Subcutaneous abdominal adipose tissue (tissue), 5 donors: Measurements from ENCODE around the gene FBRS.

Experiments
- H3K27ac ChIP-seq: one replicate; pipeline ENCODE4 v1.7.0; 2013; ENCODE audit warnings: low read depth, mild to moderate bottlenecking, inconsistent platforms, low read length, moderate library complexity
- H3K27me3 ChIP-seq, 5 donors: one replicate each; pipeline ENCODE4 v1.7.0; 2013; ENCODE audit warnings: low read length in 5 of 5, inconsistent platforms in 1 of 5; ENCODE audit not compliant: control insufficient read depth in 5 of 5, insufficient read depth in 4 of 5
- H3K36me3 ChIP-seq, 5 donors: one replicate each; pipeline ENCODE4 v1.7.0; 2013; ENCODE audit warnings: low read length in 5 of 5; ENCODE audit not compliant: control insufficient read depth in 5 of 5, insufficient read depth in 5 of 5
- H3K4me1 ChIP-seq, 5 donors: one replicate each; pipeline ENCODE4 v1.7.0; 2013; ENCODE audit warnings: low read length in 5 of 5, mild to moderate bottlenecking in 3 of 5, moderate library complexity in 1 of 5; ENCODE audit not compliant: control insufficient read depth in 5 of 5, insufficient read depth in 5 of 5
- H3K4me3 ChIP-seq, 5 donors: one replicate each; pipeline ENCODE4 v1.7.0; 2013; ENCODE audit warnings: low read length in 5 of 5, low read depth in 1 of 5
- H3K9ac ChIP-seq, 5 donors: one replicate each; pipeline ENCODE4 v1.7.0; 2013; ENCODE audit warnings: low read length in 5 of 5, mild to moderate bottlenecking in 4 of 5, moderate library complexity in 3 of 5
- H3K9me3 ChIP-seq, 5 donors: one replicate each; pipeline ENCODE4 v1.7.0; 2013; ENCODE audit warnings: low read length in 5 of 5; ENCODE audit not compliant: control insufficient read depth in 5 of 5
- donor health status: healthy.
- donor health status: healthy.
- donor health status: healthy.
- donor health status: healthy.
- donor health status: healthy.

Gene FBRS

DNA sequence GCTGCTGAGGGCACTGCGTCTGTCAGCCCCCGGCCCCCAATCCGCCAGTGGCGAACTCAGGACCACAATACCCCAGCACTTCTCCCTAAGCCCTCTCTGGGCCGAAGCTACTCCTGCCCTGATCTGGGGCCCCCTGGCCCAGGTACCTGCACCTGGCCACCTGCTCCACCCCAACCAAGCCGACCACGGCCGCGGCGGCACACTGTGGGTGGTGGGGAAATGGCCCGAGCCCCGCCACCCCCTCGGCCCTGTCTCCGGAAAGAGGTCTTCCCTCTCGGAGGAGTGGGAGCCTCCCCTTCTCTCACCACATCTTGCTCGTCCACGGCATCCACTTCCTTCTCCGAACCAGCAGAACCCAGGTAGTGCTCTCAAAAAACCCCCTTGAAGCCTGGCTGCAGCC is 3.4 kb upstream of the FBRS start:
- Histone ChIP-seq H3K9me3 (no peaks in the 10 kb centered on the region), H3K4me1 (peaks cover 11 to 37% (median 27%) of the 10 kb centered on the region in 5 donors), H3K27ac (no peak overlapping the region), H3K36me3 (peaks cover 0 to 45% (median 39%) of the 10 kb centered on the region in 5 donors), H3K9ac (no peak overlapping the region), H3K27me3 (peaks cover 0 to 3% (median 0%) of the 10 kb centered on the region in 5 donors), H3K4me3 (no peak overlapping the region)

DNA sequence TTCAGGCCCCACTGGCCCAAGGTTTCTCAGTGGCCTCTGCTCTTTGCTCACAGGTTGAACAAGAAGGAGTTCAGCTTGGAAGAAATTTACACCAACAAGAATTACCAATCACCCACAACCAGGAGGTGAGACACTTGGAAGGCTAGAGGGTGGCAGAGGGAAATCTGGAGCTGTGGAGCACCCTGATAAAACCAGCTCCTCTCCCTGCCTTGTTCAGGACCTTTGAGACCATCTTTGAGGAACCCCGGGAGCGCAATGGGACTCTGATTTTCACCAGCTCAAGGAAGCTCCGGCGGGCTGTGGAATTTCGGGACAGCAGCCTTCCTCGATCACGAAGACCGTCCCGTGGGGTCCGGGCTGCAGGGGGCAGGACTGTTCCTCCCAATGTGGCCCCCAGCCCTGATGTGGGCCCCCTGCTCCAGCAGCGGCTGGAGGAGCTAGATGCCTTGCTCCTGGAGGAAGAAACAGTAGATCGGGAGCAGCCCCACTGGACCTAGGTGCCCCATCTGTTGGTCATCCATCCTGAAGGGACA is 2.4 kb upstream of the FBRS start:
- Histone ChIP-seq H3K4me3 (no peak overlapping the region), H3K9ac (no peak overlapping the region), H3K4me1 (peaks cover 14 to 42% (median 34%) of the 10 kb centered on the region in 5 donors), H3K36me3 (peaks cover 0 to 46% (median 40%) of the 10 kb centered on the region in 5 donors), H3K27me3 (peaks cover 0 to 3% (median 0%) of the 10 kb centered on the region in 5 donors), H3K27ac (no peak overlapping the region), H3K9me3 (no peaks in the 10 kb centered on the region)

DNA sequence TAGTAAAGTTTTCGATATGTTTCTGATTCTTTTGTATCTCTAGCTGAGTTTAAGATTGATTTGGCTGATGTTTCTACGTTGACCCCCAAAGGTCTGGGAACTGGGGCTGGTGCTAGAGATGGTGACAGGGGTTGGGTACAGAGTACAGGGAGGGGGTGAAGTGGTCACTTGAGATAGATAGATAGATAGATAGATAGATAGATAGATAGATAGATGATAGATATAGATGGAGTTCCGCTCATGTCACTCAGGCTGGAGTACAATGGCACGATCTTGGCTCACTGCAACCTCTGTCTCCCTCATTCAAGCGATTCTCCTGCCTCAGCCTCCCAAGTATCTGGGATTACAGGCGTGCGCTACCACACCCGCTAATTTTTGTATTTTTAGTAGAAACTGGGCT is 1.8 kb upstream of the FBRS start:
- H3K4me3 ChIP-seq: no peak overlapping the region
- peaks cover 0 to 51% (median 45%) of the 10 kb centered on the region in 5 donors for H3K36me3 ChIP-seq
- peaks cover 0 to 3% (median 0%) of the 10 kb centered on the region in 5 donors for H3K27me3 ChIP-seq
- H3K9ac ChIP-seq: no peak overlapping the region
- H3K27ac ChIP-seq: peak overlapping the region; percentile 83
- no peaks in the 10 kb centered on the region for H3K9me3 ChIP-seq
- H3K4me1 ChIP-seq: peaks cover 16 to 43% (median 39%) of the 10 kb centered on the region in 5 donors

DNA sequence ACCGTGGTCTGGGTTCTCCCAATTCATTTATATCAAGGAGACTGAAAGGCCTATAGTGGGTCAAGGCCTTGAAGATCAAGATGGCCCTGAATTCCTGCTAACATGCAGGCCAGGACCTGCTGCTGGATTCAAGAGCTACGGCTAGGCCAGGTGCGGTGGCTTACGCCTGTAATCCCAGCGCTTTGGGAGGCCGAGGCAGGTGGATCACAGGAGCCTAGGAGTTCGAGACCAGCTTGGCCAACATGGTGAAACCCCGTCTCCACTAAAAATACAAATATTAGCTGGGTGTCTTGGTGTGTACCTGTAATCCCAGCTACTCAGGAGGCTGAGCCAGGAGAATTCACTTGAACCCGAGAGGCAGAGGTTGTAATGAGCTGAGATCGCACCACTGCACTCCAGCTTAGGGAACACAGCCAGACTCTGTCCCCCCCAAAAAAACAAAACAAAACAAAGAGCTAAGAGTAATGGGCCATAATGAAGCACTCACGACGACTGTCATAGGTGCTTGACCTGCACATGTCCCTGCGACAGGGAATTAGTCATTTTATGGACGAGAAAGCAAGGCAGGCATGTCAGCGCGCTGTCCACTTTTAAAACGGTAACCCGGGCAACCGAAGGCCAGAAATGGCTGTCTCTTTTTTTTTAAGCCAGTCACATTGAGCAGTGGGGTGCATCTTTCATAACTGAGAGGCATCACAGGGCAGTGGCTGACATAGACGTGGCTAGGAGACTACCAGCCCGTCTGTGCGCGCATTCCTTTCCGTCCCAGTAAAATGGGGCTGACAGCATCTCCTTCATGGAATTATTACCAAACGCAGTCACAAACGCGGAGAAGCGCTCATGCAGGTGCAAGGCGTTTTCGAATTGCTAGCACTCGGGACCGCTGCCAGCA is 1.0 kb upstream of the FBRS start:
- peaks cover 16 to 44% (median 38%) of the 10 kb centered on the region in 5 donors for H3K4me1 ChIP-seq
- peak overlapping the region; percentile 11 to 81 (median 63) for H3K9ac ChIP-seq
- peaks cover 0 to 3% (median 0%) of the 10 kb centered on the region in 5 donors for H3K27me3 ChIP-seq
- H3K36me3 ChIP-seq: peaks cover 0 to 60% (median 53%) of the 10 kb centered on the region in 5 donors
- H3K4me3 ChIP-seq: peak overlapping the region; percentile 62 to 80 (median 66)
- peak overlapping the region; percentile 83 for H3K27ac ChIP-seq
- H3K9me3 ChIP-seq: no peaks in the 10 kb centered on the region

DNA sequence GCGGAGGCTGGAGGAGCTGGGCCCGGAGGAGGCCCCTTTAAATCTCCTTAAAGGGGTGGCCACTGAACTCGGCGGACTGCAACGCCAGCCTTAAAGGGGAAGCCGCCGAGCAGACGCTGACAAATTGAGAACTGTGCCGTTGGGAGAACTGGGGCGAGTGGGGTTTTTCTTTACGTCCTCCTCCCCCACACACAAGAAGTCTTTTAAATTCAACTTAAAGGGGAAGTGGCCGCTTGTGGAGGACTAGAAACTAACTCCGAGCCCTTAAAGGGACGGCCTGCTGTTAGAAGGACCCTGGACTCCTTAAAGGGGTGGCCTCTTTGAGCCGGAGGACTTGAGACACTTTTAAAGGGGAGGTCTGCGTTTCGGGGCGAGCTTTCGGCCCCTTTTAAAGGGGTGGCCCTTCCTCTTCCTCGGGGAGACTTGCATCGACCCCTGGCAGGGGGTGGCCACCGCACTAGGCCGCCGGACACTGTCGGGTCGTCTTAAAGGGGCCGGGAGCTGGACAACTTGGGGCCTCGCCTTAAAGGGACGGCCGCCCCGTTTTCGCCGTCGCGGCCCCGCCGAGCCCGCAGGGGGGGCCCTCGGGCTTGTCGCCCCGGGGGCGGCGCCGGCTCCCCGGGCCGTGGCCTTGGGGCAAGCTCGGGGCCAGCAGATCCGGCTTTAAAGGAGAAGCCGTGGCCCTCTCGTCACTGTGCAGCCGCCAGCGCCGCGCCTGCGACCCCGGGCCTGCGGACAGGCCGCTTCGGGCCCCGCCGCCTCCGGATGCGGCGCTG is 688 bp downstream of the FBRS start:
- H3K4me3 ChIP-seq: peak overlapping the region; percentile 77 to 97 (median 94)
- peaks cover 0 to 3% (median 0%) of the 10 kb centered on the region in 5 donors for H3K27me3 ChIP-seq
- peak overlapping the region; percentile 84 to 99 (median 92) for H3K9ac ChIP-seq
- H3K27ac ChIP-seq: peak overlapping the region; percentile 98
- H3K9me3 ChIP-seq: no peaks in the 10 kb centered on the region
- H3K4me1 ChIP-seq: peaks cover 16 to 43% (median 38%) of the 10 kb centered on the region in 5 donors
- peaks cover 5 to 60% (median 55%) of the 10 kb centered on the region in 5 donors for H3K36me3 ChIP-seq

DNA sequence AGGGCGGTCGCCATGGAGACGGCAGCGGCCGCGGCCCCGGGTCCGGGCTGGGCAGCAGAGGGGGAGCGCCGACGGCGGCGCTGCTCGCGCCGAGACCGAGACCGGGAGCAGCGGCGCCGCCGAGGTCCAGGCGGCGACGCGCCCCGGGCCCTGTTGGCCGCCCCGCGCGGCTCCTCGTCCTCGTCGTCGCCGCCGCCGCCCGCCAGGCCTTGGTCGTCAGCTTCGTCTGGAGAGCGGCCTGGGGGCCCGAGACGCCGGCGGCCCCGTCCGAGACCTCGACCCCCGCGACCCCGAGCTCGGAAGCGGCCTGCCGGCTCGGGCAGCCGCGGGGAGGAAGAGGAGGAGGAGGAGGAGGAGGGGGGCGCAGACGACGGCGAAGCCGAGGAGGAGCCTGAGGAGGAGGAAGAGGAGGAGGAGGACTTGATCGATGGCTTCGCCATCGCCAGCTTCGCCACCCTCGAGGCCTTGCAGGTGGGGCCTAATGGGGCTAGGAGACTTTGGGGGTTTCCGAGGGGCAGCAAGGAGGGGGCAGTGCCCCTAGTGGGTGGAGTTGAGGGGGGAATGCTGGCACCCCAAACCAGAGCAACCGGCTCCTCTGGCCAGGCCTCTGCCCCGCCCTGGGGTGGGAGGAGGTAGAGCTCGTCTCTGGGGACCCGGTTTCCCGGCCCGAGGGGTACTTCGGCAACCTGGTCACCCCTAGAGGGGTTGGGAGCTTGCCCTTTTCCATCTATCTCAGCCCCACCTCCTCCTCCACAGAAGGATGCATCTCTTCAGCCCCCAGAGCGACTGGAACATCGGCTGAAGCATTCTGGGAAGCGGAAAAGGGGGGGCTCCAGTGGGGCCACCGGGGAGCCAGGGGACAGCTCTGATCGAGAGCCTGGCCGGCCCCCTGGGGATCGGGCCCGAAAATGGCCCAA is 1.5 kb downstream of the FBRS start:
- H3K36me3 ChIP-seq: peaks cover 5 to 58% (median 53%) of the 10 kb centered on the region in 5 donors
- H3K4me3 ChIP-seq: peak overlapping the region; percentile 72 to 95 (median 81)
- peaks cover 0 to 3% (median 0%) of the 10 kb centered on the region in 5 donors for H3K27me3 ChIP-seq
- H3K9me3 ChIP-seq: no peaks in the 10 kb centered on the region
- peaks cover 16 to 43% (median 38%) of the 10 kb centered on the region in 5 donors for H3K4me1 ChIP-seq
- H3K9ac ChIP-seq: peak overlapping the region; percentile 73 to 99 (median 93)
- peak overlapping the region; percentile 98 for H3K27ac ChIP-seq

DNA sequence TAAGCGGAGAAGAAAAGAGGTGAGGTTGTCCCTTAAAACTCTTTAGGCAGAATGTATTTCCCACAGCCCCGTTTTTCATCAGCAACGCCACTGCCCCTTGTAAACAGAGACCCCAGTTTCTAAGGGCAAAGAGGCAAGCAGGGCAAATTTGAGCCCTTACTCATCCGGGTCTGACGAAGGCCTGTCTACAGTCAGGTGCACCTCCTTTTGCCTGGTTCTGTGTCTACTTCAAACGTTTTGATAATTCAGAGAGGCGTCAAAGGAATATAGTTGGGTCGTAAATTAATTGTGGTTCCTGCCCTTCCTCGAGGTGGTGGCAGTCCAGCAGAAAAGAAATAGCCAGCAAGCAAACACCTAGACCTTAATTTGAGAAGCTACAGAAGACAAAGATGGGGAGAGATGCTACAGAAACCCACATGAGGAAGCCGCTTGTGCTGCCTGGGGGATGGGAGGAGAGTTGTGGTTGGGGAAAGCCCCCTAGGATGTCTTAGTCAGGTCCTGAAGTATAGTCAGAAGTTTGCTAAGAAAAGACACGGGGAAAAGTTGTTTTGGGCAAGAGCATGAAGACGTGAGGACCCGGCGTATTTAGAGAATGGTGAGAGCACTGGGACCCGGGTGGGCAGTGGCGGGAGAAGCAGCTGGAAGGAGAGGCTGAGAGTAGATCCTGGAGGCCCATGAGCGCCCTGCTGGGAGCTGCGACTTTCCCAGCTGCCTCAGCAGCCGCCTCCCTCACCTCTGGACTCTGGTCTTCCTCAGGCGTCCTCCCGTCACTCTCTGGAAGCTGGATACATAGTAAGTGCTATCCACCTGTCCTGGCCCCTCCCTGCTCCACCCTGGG is 2.4 kb downstream of the FBRS start:
- Histone ChIP-seq H3K27ac (peak overlapping the region; percentile 98), H3K27me3 (peaks cover 0 to 3% (median 0%) of the 10 kb centered on the region in 5 donors), H3K4me3 (peak overlapping the region; percentile 72 to 95 (median 81)), H3K4me1 (peaks cover 16 to 43% (median 38%) of the 10 kb centered on the region in 5 donors), H3K36me3 (peaks cover 5 to 58% (median 53%) of the 10 kb centered on the region in 5 donors), H3K9me3 (no peaks in the 10 kb centered on the region), H3K9ac (peak overlapping the region; percentile 81 to 99 (median 93))

DNA sequence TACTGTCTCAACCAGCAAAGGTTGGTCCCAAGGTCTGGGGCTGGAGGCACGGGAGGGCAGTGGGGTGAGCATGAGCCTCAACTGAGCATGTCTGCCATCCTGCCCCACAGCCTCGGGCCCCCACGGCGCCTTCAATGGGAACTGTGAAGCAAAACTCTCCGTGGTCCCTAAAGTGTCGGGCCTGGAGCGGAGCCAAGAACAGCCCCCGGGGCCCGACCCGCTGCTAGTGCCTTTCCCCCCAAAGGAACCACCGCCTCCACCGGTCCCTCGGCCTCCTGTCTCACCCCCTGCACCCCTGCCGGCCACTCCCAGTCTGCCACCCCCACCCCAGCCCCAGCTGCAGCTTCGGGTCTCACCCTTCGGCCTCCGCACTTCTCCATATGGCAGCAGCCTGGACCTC is 4.2 kb downstream of the FBRS start:
- H3K4me1 ChIP-seq: peaks cover 10 to 34% (median 31%) of the 10 kb centered on the region in 5 donors
- H3K4me3 ChIP-seq: no peak overlapping the region

More for the DNA sequence above, 4.2 kb downstream of the FBRS start:
- Histone ChIP-seq H3K9me3 (no peaks in the 10 kb centered on the region), H3K36me3 (peaks cover 5 to 64% (median 63%) of the 10 kb centered on the region in 5 donors), H3K9ac (peak overlapping the region in 2 of 5 donors; percentile 16 to 56), H3K27ac (no peak overlapping the region), H3K27me3 (peaks cover 0 to 3% (median 0%) of the 10 kb centered on the region in 5 donors)
